ENCODE results near the gene ZNF529. TPM values are rescaled to one million over a fixed set of nuclear protein-coding genes. Genes with fewer than 3 reads are reported as not detected.

ZNF529 gene
- total and polyA plus RNA-seq, 2 of the 13 experiments (the other 11 are each of a cell fraction or from before 2014, with no cell fraction given): 9.3 to 10.6 TPM

DNA sequence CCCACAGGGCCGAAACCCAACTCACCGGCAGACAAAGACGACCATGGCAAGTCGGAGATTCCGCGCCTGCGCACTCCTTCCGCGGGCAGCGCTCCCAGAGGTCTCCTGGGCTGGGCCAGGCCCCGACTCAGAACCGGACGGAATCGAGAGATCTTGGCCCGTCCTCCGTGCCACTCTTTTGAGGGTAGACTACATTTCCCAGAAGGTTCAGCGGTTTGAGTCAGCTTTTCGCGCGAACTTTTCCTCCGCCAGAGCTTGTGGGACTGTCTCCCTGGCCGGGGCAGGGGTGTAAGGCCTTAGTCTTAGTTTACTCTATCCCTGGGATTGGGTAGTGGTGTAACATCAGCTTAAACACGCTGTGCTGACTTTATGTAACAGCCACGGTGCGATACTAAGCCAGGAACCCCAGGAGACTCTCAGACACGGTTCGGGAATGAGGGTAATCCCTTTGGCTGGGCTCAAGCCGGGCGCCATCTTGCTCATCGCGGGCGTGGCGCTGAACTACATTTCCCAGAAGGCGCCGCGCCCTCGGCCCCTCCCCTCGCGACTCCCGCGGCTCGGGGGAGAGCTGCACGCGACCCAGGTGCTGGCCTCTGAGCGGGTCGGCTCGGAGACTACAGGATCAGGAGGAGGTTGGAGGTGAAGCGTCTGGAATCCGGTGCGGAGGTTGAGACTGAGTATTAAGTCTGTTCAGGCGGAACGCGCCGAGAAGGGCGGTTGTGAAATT lies 44.7 kb downstream of the ZNF529 start, which contains the start of gene ZNF260:
Gene ZNF260, minus strand, starts transcription at position 78 of the 727 bp plus-strand sequence. CDS start 13,033 bp downstream, outside the sequence.
- Histone ChIP-seq H3K9me3 (ENCODE audit: low read length) (peaks cover 11% of the 10 kb centered on the region), H3K27ac (ENCODE audit: extremely low read length, insufficient read depth, low read length) (peak within 1 kb of the TSS; percentile 86), H2AFZ (ENCODE audit: low read length) (peak within 1 kb of the TSS; percentile 95), H3K27me3 (ENCODE audit: control insufficient read depth in 1 of 2, insufficient read depth in 2 of 2, low read length in 2 of 2) (no peaks in the 10 kb centered on the region; a peak in 1 of 5 replicates), H3K4me2 (ENCODE audit: low read depth, low read length) (peak within 1 kb of the TSS; percentile 100), H3K79me2 (ENCODE audit: insufficient read depth, low read length) (peaks cover 19% of the 10 kb centered on the region), H3K4me1 (ENCODE audit: insufficient read depth, low read length) (peaks cover 18% of the 10 kb centered on the region), H3K9ac (ENCODE audit: insufficient read depth, low read depth, low read length) (peak within 1 kb of the TSS; percentile 90), H3K4me3 (replicated peaks in 1 of 3; ENCODE audit: insufficient read depth in 1 of 3, low read depth in 2 of 3, low read length in 3 of 3) (peak within 1 kb of the TSS; percentile 73 to 93 (median 85)), H4K20me1 (ENCODE audit: insufficient read depth, low read length) (no peaks in the 10 kb centered on the region), H3K36me3 (replicated peaks in 1 of 2; ENCODE audit: control insufficient read depth in 1 of 2, insufficient read depth in 2 of 2, low read length in 2 of 2) (0 out of 5 replicates have a peak, but pooled peaks cover 0 to 3% of the 10 kb centered on the region in 2 experiments)
- POLR2A ChIA-PET: interaction anchor here (0.9 to 2.2 kb wide), 15 partner anchors 18 to 1066 kb away, joined by 3 to 57 read pairs (median 8); partner anchors contain the start of genes ZFP14, ZNF146, ZNF345 and ZNF382
- in situ Hi-C loops (cut with HindIII; ENCODE audit: extremely low pct_ligation_motif_present, low pct_unique_long_range_greater_than_20kb) (no loop called here), intact Hi-C loops (cut with micrococcal nuclease; ENCODE audit: unreplicated experiment) (loop anchor here (1.0 kb wide), 1 partner anchor 45 kb away; the partner anchor contains the start of gene ZNF529)
- BruUV-seq (replicated peaks): TSS peak; percentile 77
- ATAC-seq (peak; percentile 96), DNase-seq (ENCODE audit: low spot score) (peak; percentile 95), FAIRE-seq (peak; percentile 77)
- CTCF ChIA-PET (ENCODE audit: low intra/inter-chr PET ratio, low total read pairs): no interaction called here
- under 1% methylated on average over 29 of the region's 55 CpGs for WGBS (ENCODE audit: low lambda C conversion rate)
- no peak for TF ChIP-seq AKAP8 (CRISPR knock-in tag; IDR thresholded peaks at IDR 0.05)
- 0 out of 2 replicates have a peak, but pooled peaks have one; percentile 21 for TF ChIP-seq TRIM24 (CRISPR knock-in tag; IDR thresholded peaks at IDR 0.05)
- TF ChIP-seq ZNF232 (CRISPR knock-in tag; IDR thresholded peaks at IDR 0.05; ENCODE audit: borderline replicate concordance): no peak; the same call in 1 of the 2 replicates
- TF ChIP-seq, protein P1, sequence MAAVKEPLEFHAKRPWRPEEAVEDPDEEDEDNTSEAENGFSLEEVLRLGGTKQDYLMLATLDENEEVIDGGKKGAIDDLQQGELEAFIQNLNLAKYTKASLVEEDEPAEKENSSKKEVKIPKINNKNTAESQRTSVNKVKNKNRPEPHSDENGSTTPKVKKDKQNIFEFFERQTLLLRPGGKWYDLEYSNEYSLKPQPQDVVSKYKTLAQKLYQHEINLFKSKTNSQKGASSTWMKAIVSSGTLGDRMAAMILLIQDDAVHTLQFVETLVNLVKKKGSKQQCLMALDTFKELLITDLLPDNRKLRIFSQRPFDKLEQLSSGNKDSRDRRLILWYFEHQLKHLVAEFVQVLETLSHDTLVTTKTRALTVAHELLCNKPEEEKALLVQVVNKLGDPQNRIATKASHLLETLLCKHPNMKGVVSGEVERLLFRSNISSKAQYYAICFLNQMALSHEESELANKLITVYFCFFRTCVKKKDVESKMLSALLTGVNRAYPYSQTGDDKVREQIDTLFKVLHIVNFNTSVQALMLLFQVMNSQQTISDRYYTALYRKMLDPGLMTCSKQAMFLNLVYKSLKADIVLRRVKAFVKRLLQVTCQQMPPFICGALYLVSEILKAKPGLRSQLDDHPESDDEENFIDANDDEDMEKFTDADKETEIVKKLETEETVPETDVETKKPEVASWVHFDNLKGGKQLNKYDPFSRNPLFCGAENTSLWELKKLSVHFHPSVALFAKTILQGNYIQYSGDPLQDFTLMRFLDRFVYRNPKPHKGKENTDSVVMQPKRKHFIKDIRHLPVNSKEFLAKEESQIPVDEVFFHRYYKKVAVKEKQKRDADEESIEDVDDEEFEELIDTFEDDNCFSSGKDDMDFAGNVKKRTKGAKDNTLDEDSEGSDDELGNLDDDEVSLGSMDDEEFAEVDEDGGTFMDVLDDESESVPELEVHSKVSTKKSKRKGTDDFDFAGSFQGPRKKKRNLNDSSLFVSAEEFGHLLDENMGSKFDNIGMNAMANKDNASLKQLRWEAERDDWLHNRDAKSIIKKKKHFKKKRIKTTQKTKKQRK (IDR thresholded peaks at IDR 0.05; ENCODE audit: low read length): no peak
- peak; percentile 7; the same call in 1 of the 2 replicates for TF ChIP-seq ZSCAN21 (CRISPR knock-in tag; IDR thresholded peaks at IDR 0.05; ENCODE audit: borderline replicate concordance)
- TF ChIP-seq ZNF530 (CRISPR knock-in tag; IDR thresholded peaks at IDR 0.05; ENCODE audit: low read depth): peak; percentile 67; the same call in 1 of the 2 replicates
- no peak; the same call in 1 of the 2 replicates for TF ChIP-seq ZBTB38 (CRISPR knock-in tag; IDR thresholded peaks at IDR 0.05)
- peak; percentile 77 for TF ChIP-seq ZNF335 (CRISPR knock-in tag; IDR thresholded peaks at IDR 0.05)
- peak; percentile 63; the same call in 1 of the 2 replicates for TF ChIP-seq KLF6 (CRISPR knock-in tag; IDR thresholded peaks at IDR 0.05)
- TF ChIP-seq, protein P2, sequence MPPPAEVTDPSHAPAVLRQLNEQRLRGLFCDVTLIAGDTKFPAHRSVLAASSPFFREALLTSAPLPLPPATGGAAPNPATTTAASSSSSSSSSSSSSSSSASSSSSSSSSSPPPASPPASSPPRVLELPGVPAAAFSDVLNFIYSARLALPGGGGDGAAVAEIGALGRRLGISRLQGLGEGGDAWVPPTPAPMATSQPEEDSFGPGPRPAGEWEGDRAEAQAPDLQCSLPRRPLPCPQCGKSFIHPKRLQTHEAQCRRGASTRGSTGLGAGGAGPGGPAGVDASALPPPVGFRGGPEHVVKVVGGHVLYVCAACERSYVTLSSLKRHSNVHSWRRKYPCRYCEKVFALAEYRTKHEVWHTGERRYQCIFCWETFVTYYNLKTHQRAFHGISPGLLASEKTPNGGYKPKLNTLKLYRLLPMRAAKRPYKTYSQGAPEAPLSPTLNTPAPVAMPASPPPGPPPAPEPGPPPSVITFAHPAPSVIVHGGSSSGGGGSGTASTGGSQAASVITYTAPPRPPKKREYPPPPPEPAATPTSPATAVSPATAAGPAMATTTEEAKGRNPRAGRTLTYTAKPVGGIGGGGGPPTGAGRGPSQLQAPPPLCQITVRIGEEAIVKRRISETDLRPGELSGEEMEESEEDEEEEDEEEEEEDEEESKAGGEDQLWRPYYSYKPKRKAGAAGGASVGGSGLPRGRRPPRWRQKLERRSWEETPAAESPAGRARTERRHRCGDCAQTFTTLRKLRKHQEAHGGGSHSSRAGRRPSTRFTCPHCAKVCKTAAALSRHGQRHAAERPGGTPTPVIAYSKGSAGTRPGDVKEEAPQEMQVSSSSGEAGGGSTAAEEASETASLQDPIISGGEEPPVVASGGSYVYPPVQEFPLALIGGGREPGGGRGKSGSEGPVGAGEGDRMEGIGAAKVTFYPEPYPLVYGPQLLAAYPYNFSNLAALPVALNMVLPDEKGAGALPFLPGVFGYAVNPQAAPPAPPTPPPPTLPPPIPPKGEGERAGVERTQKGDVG (CRISPR knock-in tag; IDR thresholded peaks at IDR 0.05; ENCODE audit: borderline replicate concordance): no peak
- TF ChIP-seq POLR2AphosphoS5 (IDR thresholded peaks at IDR 0.05; ENCODE audit: low read depth, low read length): peak; percentile 85
- TF ChIP-seq, protein P3, sequence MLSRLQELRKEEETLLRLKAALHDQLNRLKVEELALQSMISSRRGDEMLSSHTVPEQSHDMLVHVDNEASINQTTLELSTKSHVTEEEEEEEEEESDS (CRISPR knock-in tag; IDR thresholded peaks at IDR 0.05; ENCODE audit: borderline replicate concordance): no peak
- no peak for TF ChIP-seq HOXD1 (CRISPR knock-in tag; IDR thresholded peaks at IDR 0.05)
- TF ChIP-seq SIX4 (CRISPR knock-in tag; IDR thresholded peaks at IDR 0.05): no peak
- TF ChIP-seq ZNF816 (CRISPR knock-in tag; IDR thresholded peaks at IDR 0.05; ENCODE audit: borderline replicate concordance): no peak
- peak; percentile 83 for TF ChIP-seq PHF8 (CRISPR knock-in tag; IDR thresholded peaks at IDR 0.05)
- TF ChIP-seq ZFY (CRISPR knock-in tag; IDR thresholded peaks at IDR 0.05): peak; percentile 99
- TF ChIP-seq CENPT (CRISPR knock-in tag; IDR thresholded peaks at IDR 0.05; ENCODE audit: low read depth): no peak

Data from HepG2 (cell line).